PC-9 (cell line): ENCODE data around the gene TMEM165.

Experiments
- EZH2 ChIP-seq: fragments of 200-600 bp; sonication (generic); IDR thresholded peaks from 2 replicates; pipeline ENCODE4 v1.8.0; 2017; ENCODE audit warnings: antibody characterized with exemption, low read depth
- TF ChIP-seq, protein P1 (sequence below): fragments of 200-600 bp; sonication (generic); conservative IDR thresholded peaks from 2 replicates; pipeline ENCODE4 v1.6.1; 2017; ENCODE audit warnings: mixed run types, antibody characterized with exemption, mild to moderate bottlenecking, moderate library complexity

DNA sequence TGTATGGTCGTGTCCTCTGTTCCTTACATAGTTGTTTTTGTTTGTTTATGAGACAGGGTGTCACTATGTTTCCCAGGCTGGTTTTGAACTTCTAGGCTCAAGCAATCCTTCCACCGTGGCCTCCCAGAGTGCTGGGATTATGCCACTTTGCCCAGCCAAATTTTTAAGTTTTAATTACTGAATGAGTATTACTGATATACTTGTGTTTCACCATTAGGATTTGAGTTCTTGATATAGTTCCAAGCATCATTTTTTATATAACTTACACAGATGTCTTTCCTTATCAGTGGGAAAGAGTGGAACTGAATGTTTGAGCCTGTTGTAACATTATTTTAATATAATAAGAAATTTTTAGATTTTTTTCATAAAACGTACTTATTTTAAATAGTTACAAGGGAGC lies 20.4 kb downstream of the TMEM165 start:
- TF ChIP-seq, protein P1, sequence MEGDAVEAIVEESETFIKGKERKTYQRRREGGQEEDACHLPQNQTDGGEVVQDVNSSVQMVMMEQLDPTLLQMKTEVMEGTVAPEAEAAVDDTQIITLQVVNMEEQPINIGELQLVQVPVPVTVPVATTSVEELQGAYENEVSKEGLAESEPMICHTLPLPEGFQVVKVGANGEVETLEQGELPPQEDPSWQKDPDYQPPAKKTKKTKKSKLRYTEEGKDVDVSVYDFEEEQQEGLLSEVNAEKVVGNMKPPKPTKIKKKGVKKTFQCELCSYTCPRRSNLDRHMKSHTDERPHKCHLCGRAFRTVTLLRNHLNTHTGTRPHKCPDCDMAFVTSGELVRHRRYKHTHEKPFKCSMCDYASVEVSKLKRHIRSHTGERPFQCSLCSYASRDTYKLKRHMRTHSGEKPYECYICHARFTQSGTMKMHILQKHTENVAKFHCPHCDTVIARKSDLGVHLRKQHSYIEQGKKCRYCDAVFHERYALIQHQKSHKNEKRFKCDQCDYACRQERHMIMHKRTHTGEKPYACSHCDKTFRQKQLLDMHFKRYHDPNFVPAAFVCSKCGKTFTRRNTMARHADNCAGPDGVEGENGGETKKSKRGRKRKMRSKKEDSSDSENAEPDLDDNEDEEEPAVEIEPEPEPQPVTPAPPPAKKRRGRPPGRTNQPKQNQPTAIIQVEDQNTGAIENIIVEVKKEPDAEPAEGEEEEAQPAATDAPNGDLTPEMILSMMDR, result no peak
- TF ChIP-seq EZH2, result no peak
